Right kidney (tissue), 1 donor: ENCODE data around the gene HHLA2.

Experiments used
- DNase-seq: peaks from one replicate; pipeline ENCODE4 v3.0.0-alpha.2; 2016

The HHLA2 gene

DNA sequence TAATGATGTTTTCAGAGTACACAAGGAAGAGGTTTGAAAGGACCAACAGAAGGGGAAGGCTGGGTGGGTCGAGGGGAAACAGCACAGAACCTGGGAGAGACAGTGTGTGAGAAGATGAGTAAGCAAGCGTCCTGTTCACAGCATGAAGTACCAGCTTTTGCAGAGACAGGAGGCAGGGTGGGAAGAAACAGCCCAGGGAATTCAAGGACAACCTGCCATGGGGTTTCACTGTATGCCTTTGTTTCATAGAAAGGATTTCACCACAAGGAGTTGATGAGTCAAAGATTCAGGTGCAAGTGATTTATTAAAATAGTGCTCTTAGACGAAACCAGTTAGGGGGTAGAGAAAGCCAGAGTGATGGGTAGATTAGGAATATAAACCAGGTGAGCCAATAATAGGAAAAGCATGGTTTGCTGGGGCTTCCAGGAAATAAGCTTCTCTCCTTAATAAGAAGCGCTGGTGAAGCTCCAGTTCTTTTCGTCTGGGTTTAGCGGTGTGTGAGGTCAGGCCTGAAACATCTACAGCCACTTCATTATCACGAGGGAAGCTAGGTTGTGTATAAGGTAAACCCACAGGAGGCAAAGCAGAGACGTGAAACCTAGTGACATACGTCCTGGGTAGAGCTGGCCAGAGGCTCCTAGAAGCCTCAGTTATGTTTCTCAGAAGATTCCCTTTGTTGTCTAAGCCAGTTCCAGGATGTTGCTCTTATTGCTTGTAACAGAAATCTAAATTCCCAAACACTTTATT is 3.9 kb downstream of the HHLA2 start:
- DNase-seq = no peak

DNA sequence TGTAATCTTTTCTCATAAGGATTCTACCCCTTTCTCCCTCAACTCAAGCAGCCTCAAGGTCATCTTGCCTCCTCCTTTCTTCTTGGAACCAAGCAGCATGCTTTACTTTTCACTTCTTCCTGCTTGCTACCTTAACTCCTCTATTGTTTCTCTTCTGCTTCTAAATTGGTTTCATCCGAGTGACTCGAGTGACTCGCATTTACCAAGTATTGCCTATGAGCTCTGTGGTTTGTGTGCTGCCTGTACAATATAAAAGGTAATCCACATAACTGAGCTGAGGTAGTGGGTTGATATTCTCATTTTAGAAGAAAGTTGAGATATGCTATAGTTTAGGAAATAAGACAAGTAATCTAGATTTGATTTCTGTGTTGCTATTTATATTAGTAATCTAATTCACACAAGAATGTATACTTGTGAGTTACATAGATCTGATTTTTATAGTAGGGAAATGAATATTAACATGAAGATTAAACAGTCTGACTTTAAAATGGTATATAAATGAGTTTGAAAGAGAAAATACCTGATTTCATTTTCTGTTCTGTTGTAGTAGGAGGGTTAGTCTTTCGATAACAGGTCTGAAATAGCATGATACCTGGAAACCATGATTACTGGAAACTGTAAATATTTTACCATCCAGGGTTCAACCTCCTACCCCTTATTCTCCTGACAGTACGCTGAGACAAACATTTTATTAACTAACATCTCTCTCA is 5.5 kb downstream of the HHLA2 start:
- DNase-seq = no peak

DNA sequence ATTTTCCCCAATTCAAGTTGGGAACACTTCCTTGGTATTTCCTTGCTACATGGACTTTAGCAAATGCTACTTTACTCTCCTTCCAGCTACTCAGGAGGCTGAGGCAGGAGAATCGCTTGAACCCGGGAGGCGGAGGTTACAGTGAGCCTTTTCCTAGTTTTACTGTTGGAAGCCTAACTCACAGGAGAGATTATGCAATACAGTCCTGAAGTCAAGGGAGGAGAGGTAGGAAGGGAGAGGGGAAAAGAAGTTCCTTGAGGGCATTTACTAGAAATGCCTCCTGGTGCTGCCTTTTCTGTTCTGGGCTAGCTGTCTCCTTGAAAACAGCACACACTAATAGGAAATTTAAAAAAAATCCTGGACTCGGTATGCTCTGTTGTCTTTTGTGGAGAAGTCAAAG is 6.2 kb downstream of the HHLA2 start:
- no peak for DNase-seq

DNA sequence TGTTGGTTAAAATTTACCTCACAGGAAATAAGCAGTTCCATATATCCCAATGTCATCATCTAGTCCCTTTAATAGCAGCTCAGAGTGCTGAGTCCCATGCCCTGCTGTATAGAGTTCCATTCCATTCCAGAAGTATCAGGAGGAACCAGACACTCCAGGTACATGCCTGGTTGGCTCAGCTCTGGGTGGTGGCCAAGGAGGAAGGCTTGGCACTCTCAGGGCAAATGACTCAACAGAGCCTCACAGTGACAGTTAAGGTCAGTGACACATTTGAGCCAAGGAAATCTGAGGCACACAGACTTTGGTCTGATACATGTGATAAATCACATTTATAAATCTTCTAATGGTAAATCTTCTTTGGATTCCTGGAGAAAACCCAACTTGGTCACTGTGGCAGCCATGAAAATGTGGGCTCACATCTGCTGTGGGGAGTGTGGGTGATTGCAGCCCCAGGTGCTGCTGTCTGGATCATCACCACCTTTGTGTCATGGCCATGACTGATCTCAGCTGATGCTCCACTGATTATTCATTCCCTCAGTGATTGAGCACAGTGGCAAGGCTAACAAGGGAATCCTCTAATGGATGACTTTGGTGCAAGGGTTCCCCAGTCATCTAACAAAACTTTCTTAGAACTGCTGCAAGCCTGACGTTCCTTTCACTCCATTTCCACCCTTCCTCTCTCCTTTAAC is 9.3 kb downstream of the HHLA2 start:
- DNase-seq = no peak

DNA sequence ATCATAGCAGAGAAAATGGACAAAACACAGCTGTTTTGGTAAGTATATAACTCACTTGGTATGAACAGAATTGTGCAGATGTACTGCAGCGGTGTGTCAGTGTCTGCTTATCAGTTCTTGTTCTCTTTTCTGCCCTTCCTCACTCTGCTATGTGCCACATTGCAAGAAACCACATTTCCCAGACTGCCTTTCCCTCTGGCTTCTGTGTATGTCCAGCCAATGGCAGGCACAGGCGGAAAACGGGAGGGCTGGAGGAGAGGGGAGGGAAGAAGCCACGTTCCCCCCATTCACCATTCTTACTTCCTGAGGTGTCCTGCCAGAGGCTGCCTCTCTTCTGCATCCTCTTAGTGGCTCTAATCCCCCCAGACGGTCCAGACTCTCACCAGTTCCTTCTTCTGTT is 15.4 kb downstream of the HHLA2 start:
- no peak for DNase-seq

DNA sequence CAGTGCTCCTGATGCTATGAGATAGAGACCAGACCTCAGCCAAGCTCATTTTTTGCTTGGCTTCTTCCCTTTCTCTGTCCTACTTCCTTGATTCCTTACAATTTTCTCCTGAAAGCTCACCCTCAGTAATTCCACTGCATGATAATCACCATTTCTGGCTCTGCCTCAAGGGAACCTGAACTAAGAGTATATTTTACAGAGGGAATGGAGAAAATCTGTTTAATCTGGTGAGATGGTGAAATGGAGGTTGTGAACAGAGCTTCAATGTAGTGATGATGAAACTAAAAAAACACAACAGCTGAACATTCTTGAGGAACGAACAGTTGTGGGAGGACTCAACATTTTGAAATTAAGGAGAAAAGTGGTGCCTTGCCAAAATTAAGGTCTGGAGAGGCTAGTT is 16.3 kb downstream of the HHLA2 start:
- DNase-seq = no peak

DNA sequence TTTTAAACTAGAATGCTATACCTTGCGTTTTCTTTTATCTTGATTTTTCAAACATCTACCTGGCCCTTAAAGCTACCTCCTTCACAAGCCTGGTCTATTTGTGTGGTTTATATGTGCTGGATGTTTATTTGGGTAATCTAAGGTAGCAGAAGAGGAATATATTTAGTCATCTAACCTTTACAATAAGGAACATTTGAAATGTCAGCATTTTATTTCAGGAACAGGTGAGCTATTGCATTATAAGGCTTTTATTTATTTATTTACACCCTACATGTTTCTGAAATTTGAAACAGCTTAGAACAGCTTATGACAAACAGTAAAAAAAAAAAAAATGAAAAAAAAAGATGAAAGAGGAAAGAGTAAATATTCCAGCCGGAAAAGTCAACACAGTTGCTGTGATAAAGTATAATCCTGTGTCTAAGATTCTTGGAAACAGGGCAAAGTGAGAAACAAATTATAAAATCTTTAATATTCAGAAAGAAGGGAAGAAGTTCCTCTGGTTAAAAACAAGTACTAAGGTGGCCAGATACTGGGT is 19.5 kb downstream of the HHLA2 start:
- no peak for DNase-seq

DNA sequence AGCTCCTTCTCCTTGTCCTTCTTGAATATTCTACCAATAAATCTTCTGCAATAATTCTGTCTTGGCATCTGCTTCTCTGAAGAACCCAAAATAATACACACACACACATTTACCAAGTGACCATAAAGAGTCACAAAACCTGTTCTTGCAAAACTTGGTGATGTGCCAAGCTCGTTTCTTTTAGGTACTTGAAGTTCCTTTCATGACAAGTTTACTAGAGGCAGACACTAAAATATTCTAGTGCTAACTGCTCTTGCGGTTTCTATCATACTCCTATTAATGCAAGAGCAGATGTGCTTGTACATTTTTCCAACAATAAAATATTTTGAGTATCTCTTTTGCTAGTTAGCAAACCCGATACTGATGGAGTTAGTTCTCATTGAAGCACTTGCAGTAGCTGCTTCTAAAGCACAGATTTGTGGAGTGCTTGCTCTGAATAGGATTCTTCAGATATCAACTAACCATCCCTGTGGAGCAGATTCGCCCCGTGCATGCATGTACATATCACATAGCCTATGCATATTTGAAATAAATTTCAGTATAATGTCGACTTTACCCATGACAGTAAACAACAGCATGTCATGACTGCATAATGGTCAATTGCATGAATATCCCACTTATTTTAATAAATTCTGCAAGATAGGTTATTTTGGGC is 23.2 kb downstream of the HHLA2 start:
- DNase-seq = no peak

DNA sequence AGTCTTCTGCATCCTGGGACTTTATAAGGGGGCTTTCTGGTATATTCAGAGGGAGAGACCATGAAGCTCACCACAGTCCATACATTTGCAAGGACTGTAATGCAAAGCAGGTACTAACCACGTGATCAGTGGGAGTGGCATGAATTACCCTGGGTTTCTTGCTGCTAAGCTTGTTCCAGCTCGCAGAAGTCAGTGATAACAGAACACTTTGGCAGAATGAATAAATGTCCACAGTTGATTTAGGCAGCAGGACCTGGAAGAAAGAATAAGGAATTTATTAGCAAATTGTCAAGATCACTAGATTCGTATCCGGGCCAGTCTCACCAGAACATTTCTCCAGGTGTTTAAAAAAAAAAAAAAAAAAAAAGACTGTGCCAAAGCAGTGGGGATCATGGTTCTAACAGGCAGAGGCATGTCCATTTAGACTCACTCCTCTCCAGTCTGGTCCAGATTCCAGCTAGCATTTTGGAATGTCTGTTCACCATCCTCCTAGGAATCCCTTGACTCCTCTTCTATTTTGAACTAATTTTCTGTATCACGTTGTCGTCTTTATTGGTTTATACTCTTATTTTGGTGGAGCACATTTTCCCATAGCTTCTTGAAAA is 24.5 kb downstream of the HHLA2 start:
- DNase-seq = no peak

DNA sequence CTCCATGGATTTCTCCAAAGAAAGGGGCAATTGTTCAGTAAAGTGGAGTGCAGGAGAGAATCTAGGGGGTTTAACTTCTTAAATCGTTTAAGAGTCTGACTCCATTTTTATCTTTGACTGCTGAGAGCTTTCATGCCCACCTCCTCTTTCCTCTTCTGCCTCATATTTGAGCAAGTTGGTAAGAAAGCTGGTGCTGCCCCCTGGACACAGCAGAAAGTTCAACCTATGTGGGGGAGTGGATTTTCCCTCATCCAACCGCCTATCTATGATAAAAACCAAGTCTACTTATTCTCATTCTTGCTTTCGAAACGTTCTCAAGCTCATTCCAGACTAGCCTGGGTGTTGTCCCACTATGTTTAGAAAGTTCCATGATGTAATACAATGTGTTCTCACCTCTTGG is 26.0 kb downstream of the HHLA2 start:
- no peak for DNase-seq

DNA sequence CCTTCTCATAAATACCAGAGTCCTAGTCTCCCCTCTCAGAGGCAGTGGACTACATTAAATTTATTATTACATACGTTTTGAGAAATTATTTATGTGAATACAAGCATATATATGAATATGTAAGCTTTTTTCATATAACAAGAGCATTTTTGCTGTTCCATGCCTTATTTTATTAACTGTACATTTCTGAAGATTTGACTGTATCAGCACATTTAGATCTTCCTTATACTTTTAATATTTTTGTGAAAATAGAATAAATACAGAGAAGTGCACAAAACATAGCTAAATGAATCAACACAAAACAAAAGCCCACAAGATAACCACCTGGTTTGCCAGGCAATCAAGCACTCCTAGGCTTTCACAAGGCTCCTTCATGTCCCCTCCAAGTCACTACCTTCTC is 27.8 kb downstream of the HHLA2 start:
- no peak for DNase-seq

DNA sequence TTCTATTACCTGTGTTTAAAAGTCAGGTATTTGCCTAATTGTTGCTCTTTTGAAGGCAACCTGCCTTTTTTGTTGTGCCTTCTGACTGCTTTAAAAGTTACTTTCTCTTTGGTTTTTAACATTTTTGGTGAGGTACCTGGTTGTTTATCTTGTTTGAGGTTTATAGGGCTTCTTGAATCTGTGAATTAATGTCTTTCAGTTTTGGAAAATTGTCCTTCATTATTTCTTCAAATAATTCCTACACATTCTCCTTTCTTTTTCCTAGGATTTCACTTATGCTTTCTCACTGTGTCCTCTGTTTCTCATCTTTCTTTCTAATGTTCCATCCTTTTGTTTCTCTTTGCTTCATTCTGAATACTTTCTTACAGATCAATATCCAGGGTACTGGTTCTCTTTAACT is 30.8 kb downstream of the HHLA2 start:
- no peak for DNase-seq

DNA sequence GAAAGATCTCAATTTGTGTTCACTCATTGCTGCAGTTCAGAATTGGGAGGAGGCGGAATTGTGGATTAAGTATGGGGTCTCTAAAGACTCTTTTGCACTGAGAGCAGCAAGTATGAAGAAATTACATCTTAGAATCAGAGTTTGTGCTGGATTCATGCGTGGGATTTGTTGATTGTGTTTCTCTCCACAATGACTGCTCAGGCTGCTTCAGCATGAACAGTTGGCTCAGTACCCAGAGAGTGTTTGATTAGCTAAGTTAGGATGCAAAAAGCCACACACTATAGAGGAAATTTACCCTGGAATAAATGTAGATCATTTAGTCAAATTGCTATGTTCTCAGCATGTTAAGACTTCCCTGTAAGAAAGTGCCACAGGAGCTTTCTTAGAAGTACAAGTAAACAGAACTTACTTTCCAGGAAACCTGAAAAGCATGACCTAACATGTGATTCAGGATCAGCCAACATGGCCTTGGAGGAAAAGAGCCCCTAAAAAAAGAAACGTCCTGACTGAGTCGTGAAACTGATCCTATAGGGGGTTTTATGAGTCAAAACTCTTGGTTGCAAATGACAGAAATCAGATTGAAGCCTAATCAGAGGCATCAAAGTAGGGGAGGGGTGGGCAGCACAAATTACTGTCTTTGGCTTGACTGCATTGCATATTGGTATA is 32.6 kb downstream of the HHLA2 start:
- no peak for DNase-seq

DNA sequence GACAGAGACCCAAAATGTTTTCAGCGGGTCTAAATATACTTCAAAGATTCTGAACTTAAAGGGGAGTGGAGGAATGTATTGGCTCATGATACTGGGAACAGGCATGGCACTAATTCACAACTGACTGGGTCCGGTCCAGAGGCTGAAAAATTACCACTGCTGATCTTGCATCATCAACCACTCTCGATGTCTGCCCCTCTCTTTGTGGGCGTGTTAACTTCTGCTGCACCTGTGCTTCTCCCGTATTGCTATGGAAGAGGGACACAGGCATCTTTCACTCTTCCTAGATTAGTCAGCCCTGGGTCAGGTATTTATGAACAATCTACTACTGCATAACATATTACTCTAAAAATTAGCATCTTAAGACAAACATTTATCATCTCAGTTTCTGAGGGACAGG is 33.2 kb downstream of the HHLA2 start:
- no peak for DNase-seq

DNA sequence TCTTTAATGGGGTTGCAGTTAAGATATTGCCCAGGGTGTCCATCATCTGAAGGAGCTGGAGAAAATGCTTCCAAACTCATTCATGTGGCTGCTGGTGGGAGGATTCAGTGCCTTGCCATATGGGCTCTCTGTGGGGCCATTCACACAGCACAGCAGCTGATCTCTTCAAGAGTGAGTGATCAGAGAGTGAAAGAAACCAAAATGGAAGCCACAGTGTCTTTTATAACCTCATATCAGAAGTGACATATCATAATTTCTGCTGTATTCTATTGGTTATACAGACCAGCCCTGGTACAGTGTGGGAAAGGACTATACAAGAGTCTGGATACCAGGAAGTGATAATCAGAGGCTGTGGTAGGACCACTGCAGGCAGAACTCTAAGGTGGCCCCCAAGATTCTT is 33.6 kb downstream of the HHLA2 start:
- no peak for DNase-seq

DNA sequence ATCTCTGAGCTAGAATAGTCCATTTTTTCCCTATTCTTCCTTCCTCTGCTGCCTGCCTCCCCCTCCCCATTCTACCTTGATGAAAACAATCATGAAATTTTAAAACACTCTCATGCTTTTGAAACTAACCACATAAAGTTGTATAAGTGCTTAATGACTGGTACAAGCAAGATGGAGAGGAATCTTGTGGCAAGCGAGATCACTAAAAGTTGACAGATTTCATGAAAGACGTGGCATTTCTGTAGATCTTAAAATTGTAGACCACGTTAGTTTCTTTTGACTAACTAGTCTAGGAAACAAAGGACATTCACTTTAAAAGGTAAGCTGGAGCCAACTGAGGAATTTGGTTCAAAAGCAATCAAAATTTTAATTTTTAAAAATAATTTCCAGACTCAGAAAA is 35.4 kb downstream of the HHLA2 start:
- no peak for DNase-seq

DNA sequence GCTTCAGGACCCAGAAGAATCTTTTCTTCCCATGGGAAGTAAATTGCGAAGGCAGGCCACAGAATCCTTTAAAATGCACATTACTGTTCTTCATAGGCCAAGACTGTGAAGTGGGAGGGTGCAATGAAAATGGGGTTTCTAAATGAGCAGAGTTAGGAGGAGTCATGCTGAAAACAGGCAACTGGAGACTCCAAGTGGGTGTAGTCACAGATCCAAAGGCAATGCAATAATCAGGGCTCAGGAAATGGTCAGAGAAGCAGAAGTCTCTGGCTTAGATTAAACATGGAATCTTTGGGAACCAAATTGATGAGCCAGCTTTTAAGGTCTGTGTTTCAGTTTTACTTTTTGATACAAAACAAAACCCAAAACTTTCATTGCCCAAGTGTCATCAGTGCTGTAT is 37.6 kb downstream of the HHLA2 start:
- DNase-seq = no peak

DNA sequence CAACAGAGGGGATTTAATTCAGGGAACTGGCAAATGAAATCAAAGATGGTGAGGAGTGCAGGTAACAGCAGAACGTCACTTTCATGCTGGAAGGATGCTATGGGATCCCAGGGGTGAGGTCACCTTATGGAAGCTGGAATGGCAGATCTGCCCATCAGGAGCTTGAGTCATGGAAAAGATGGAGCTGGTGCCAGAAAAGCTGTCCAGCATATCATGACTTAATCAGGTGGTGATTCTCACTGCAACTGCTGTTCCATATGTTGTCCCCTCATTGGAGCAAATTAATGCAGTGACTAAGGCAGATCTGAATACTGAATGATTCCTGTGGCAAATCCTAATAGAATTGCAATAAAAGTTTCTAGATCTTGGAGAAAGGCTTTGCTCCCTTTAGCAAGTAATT is 38.4 kb downstream of the HHLA2 start:
- DNase-seq = no peak

DNA sequence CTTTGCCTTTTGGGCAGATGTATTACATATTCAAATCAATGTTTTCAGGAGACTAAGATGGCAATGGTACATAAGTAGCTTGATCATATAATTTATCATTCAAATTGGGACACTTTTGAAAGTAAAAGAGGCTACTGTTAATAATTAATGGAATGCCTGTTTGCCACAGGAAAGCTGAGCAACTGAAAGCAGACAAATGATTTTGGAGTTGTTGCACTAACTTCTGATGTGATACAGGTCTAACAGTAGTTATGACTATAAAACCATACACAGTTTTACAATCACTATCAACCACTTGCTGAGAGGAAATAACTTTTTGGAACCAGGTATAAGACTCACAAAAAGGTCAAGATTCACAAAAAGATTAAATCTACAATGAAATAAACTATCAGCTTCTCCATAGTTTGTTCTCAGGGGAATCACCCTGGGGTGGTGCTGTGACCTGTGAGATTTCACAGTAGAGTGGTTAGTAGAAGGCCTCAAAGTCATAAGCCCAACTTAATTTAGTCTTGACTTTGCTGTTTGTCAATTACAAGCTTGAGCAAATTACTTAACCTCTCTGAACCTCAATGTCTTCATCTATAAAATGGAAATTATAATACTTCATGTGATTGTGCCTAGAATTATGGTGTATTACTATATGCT is 42.7 kb downstream of the HHLA2 start:
- DNase-seq = no peak

DNA sequence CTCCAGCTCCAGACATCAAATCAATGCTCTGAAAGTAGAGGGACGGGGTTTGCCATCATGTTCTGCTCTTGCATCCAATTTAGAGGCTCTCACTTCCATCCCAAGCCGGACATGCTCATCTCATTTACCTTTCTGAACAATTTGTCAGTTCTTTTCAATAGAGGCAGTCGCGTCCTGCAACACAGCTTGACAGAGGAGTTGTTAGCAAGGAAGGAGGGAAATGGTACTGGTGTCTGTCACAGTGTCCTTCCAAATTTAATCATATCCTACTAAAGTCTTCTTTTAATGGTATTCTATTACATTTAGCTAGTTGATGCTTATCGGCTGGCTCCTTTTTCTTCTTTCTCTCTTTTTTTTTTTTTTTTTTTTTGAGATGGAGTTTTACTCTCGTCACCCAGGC is 45.6 kb downstream of the HHLA2 start:
- no peak for DNase-seq

DNA sequence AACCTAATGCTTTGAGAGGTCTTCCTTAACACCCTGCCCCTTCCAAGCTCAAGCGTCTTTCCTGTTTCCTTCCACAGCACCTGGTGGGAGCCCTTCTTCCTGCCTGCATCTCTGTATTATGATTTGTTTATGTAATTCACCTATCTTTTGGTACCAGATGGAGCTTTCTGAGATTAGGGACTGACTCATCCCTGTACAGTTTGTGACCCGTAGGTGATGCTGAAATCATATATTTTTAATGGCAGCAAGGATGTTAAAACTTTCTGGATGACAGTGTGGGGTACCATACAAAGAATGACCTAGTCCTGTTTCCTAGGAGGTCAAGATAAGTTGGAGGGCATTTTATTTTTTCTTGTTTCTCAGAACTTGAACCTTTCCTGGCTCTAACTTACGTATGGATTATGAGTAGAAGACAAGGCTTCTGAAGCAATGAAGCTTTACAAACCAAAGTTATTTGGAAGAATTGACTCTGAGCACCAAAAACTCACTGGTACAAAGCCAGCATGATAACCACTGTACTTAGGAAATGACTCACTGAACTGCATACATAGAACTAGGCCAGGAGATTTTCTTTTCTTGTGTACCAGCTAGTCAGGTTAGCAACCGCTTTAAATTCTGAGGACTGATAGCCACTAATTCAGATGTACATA is 46.6 kb downstream of the HHLA2 start:
- no peak for DNase-seq
